IPS-18c (cell line): ENCODE data around the gene KCNQ1.

Experiments used
- H3K4me3 ChIP-seq: 2 replicates; pipeline ENCODE4 v1.7.0; 2013; ENCODE audit warnings: low read depth, mild to moderate bottlenecking, low read length, moderate library complexity; ENCODE audit not compliant: insufficient read depth
- H3K9me3 ChIP-seq: one replicate; pipeline ENCODE4 v1.6.1; 2013; ENCODE audit warnings: mild to moderate bottlenecking, low read length, moderate library complexity; ENCODE audit not compliant: control insufficient read depth, insufficient read depth

KCNQ1 gene

DNA sequence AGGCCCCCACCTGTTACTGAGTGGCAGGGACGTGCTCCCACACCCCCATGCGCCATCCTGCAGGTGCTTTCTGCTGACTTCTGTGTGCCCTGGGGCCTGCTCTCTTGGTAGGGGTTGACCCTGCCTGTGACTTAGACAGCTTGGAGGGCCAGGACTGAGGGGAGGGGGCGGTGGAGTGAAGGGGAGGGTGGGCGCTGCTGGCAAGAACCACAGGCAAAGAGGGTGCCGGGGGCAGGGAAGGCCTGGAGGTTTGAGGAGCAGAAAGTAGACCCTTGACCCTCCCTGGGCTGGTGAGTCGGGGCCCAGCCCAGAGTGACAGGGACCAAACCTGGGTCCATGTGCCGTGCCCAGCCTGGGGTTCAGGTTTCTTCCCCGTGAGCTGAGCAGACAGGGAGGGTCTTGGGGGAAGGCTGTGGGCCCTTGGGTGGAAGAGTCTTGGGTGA is 17.8 kb downstream of the KCNQ1 start:
- Histone ChIP-seq H3K4me3 (no peak overlapping the region), H3K9me3 (no peaks in the 10 kb centered on the region)

DNA sequence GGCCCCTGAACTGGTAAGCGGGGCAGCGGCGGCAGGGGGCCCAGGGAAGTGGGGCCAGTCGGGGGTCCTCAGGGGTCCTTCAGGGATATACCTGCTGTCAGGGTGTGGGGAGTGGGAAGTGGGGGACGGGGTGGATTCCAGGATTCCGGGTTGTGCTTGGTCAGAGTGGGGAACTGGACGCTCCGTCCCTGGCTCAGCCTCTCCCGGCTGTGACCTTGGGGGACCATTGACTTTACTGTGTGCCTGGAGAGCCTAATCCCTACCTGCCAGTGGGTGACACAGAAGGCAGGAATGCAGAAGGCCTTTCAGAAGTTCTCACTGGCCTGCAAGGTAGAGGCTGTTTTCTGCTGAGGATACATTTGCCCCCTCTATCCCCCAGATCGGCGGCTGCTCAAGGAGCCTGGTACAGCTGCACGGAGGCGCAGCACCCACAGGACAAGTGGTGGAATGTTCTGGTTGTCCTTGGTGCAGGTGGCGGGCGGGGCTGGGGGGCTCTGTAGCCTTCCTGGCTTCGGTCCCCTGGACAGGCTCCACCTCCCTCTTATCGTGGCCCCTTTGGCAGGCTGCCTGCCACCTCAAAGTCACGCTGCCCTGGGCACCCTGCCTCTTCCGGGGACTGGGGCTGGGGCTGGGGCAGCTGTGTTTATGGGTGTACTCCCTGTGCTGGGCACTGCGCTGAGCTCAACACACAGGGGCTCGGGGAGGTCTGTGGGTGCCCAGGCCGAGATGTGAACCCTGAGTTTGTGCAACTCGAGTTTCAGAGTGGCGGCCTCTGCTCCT is 18.4 kb downstream of the KCNQ1 start:
- Histone ChIP-seq H3K4me3 (no peak overlapping the region), H3K9me3 (no peaks in the 10 kb centered on the region)

DNA sequence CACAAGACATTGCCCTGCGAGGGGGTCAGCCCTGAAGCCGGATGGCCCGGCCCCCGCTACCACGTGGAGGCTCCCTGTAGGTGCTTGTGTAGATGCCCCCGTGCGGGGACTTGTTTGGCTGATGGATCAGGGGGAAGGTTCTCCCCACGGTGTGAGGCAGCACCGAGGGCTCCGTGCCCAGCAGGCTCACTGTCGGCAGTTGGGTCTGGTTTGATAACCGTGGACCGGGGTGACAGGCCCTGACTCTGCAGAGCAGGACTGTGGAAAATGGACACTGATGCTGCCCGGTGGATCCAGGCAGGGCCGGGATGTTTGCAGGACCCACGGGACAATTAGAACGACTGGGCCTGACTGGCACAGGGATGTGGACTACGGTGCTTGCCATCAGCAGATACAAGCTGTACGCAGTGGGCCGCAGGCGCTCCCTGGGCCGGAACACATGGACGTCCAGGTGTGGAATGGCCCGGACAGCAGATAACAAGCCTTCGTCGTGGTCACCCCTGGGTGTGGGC is 19.0 kb downstream of the KCNQ1 start:
- no peaks in the 10 kb centered on the region for H3K9me3 ChIP-seq
- no peak overlapping the region for H3K4me3 ChIP-seq

- no peaks in the 10 kb centered on the region for H3K9me3 ChIP-seq
- H3K4me3 ChIP-seq = no peak overlapping the region
Observed at GRCh38 chr11:2464451-2465165, 19.8 kb downstream of the KCNQ1 start.

DNA sequence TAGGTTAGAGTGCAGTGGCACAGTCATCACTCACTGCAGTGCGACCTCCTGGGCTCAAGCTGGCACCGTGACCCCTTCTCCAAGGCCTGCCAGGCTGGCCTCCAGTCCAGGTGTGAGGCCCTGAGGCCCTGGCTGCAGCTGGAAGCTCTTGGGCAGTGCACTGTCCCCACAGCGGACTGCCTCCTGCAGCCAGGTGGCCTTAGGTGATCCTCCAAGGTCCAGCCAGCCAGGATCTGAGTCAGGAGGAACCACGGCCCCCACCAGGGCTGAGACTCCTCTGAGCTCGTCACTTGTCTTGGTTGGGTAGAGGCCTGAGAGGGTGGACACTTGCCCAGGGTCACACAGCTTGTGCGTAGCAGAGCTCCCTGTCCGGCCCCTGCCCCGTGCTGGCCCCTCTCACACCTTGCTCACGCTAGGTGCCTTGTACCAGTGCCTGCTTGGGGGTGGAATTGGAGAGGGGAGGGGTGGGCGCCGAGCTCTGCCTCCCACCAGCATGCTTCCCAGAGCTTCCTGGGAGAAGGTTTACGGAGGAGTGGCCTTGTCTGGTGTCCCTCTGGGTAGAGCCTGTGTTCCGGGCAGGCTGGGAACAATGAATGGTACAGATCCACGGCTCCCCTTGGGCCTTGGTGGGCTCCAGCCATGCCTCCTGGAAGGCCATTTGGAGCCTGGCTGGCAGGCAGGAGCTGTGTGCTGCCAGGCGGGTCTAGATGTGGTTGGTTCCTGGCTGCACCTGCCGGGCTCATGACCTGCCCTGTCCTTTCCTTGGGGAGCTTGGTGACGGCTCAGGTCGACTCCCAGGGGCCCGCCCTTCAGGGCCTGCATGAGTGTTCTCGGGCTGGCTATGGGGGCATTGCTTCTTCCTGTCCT is 20.6 kb downstream of the KCNQ1 start:
- Histone ChIP-seq H3K4me3 (no peak overlapping the region), H3K9me3 (no peaks in the 10 kb centered on the region)

- Histone ChIP-seq H3K4me3 (no peak overlapping the region), H3K9me3 (no peaks in the 10 kb centered on the region)
Observed at GRCh38 chr11:2466069-2466801, 21.4 kb downstream of the KCNQ1 start.

DNA sequence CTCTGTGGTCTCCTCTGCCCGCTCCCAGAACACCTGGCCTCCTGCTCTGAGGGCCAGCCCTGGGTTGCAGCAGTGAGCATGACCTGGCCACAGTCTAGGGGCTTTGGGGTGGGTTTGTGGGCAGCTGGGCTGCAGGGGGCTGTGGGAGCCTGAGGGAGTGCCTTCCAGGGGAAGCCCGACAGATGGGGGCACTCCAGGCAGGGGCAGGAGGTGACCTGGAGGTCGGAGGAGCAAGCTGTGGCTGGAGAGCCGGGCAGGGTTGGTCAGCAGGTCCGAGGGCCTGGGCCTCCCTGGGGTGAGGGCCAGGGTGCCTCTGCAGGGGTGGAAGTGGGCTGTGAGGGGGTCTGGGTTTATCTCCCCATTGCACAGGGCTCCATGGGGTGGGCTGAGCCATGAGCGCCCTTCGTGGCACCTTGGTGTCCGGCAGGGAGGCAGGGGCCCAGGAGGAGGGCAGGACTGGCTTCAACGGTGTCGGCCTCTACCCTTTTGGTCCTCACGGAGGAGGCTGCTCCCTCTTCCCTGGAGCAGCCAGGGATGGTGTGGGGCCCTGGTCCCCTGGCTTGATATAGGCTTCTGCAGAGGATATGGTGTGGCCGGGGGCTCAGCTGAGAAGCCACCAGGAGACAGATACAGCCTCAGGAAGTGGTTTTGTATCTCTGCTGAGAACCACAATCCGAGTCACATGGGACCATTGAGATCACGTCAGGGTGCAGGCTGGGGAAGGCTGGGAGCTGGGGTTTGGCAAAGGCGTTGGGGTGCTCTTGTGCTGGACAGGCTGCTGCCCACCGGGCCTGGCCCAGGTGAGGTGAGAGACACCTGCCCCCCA is 22.3 kb downstream of the KCNQ1 start:
- no peaks in the 10 kb centered on the region for H3K9me3 ChIP-seq
- H3K4me3 ChIP-seq = no peak overlapping the region

- H3K4me3 ChIP-seq = no peak overlapping the region
- H3K9me3 ChIP-seq = no peaks in the 10 kb centered on the region
Observed at GRCh38 chr11:2467695-2468055, 22.9 kb downstream of the KCNQ1 start.

GRCh38 chr11:2468363-2469235 is 23.8 kb downstream of the KCNQ1 start:
- H3K9me3 ChIP-seq = no peaks in the 10 kb centered on the region
- no peak overlapping the region for H3K4me3 ChIP-seq

DNA sequence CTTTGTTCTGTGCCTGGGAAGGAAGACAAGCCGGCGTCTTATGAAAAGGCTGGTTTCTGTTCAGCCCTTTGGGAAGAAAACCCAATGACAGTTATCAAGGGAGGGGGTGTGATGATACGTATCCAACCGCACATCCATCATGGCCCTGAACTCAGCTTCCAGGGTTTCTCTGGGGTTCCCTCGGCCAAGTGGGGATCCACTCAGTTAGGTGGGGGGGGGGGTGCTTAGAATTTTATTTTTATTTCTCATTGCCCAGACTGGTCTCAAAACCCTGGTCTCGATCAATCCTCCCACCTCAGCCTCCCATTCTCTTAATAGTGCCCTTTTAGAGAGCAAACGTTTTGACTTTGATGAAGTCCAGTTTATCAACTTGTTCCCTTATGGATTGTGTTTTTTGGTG is 25.7 kb downstream of the KCNQ1 start:
- no peak overlapping the region for H3K4me3 ChIP-seq
- H3K9me3 ChIP-seq = no peaks in the 10 kb centered on the region

- H3K9me3 ChIP-seq = no peaks in the 10 kb centered on the region
Observed at GRCh38 chr11:2471048-2471803, 26.4 kb downstream of the KCNQ1 start.

DNA sequence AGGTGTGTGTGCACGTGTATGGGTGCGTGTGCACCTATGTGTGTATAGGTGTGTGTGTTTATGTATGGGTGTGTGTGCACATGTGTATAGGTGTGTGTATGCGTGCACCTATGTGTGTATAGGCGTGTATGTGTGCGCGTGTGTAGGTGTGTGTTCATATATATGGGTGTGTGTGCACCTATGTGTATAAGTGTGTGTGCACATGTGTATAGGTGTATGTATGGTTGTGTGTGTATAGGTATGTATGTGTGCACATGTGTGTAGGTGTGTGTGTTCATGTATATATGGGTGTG is 26.9 kb downstream of the KCNQ1 start:
- H3K9me3 ChIP-seq = no peaks in the 10 kb centered on the region
- H3K4me3 ChIP-seq = no peak overlapping the region

More at GRCh38 chr11:2471048-2471803, 26.4 kb downstream of the KCNQ1 start:
- no peak overlapping the region for H3K4me3 ChIP-seq

GRCh38 chr11:2472428-2473186 is 27.8 kb downstream of the KCNQ1 start:
- Histone ChIP-seq H3K4me3 (no peak overlapping the region), H3K9me3 (no peaks in the 10 kb centered on the region)

DNA sequence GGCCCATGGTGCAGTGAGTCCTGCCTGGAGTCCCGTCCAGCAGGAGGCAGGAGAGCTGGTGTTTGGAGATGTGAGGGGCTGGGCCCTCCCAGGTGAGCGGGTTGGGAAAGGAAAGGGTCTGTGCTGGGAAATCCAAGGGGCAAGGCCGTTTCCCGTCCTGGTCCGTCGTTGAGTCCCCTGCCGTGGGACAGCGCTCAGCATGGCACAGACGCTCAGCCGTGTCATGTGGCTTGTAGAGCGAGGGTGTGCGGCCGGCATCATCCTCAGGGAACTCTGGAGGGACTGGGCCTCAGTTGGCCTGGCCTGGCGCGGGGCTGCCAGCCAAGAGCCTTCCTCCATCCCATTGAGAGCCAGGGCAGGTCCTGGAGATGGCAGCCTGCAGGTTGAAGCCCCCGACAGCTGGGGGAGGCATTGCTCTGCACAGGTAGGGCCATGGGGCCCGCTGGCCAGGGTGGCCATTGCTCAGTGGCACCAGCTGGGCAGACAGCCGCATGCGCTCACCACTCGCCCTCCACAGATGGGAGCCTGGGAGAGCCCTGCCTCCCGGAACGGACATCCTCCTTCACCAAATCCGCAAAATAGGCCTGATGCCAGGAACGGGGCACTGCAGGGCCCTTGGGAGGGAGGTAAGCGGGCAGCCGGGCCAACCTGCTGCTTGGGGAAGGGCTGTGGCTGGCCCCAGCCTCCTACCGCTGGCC is 28.7 kb downstream of the KCNQ1 start:
- Histone ChIP-seq H3K9me3 (no peaks in the 10 kb centered on the region), H3K4me3 (no peak overlapping the region)
